ENCODE measurements around the gene KLF2. TPM values are rescaled to one million over a fixed set of nuclear protein-coding genes. Genes with fewer than 3 reads are reported as not detected.

KLF2 gene
- total and polyA plus RNA-seq, 10 of the 15 experiments (the other 5 are each of a cell fraction or from before 2014, with no cell fraction given): 0.16 to 13.7 (median 1.0) TPM

DNA sequence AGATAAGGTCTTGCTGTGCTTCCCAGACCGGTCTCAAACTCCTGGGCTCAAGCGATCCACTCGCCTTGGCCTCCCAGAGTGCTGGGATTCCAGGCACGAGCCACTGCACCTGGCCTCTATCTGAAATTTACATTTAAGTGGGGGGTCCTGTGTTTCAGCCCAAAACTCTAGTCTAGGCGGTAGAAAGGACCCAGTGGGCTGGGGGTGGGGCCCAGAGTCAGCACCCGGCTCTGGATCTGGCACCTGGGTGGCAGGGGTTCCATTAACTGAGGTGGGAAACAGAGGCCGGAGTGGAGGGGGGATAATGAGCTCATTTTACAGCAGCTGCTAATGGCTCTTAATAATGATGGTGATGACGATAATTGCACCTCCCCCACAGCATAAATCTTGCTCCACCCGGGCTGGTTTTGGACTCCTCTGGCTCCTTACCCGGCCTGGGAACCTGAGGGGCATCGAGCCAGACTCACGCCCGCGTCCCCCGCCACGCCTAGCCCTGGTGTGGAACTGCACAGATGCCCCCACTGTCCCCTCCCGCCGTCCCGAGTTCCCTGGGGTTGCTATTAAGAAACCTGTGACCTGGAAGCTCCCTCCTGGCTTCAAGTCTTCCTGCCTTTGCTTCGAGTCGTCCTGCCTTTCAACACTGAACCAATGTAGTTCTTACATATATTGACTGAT is 17.8 kb upstream of the KLF2 start:
- ATAC-seq (no peak), FAIRE-seq (no peak), DNase-seq (ENCODE audit: low read depth, low spot score) (no peak)
- POLR2A ChIA-PET: no interaction called here
- Histone ChIP-seq H3K27ac (ENCODE audit: control insufficient read depth, insufficient read depth) (no peak overlapping the region), H3K9me3 (replicated peaks; ENCODE audit: control insufficient read depth, insufficient read depth, low read length) (no peaks in the 10 kb centered on the region), H3K27me3 (replicated peaks in 1 of 2; ENCODE audit: control insufficient read depth in 2 of 2, insufficient read depth in 2 of 2, low read length in 1 of 2) (no peaks in the 10 kb centered on the region; a peak in 1 of 4 replicates), H3K79me2 (ENCODE audit: control insufficient read depth, insufficient read depth, low read length) (no peaks in the 10 kb centered on the region), H3K9ac (ENCODE audit: control insufficient read depth, insufficient read depth, low read length) (no peak overlapping the region), H3K4me3 (no peak overlapping the region), H3K4me1 (ENCODE audit: control insufficient read depth, insufficient read depth, low read length) (peaks cover 7% of the 10 kb centered on the region), H3K36me3 (ENCODE audit: control insufficient read depth in 2 of 2, insufficient read depth in 2 of 2, low read length in 1 of 2) (no peaks in the 10 kb centered on the region), H4K20me1 (ENCODE audit: control insufficient read depth, insufficient read depth) (no peaks in the 10 kb centered on the region), H3K4me2 (ENCODE audit: control insufficient read depth, insufficient read depth) (no peak overlapping the region), H2AFZ (ENCODE audit: control insufficient read depth, low read depth, low read length) (no peak overlapping the region)
- no TSS peak for BruUV-seq (replicated peaks)
- no peak for TF ChIP-seq PRDM15 (CRISPR knock-in tag; IDR thresholded peaks at IDR 0.05)
- no peak for TF ChIP-seq TCF12 (IDR thresholded peaks at IDR 0.05; ENCODE audit: low read depth, low read length)
- TF ChIP-seq SP1 (IDR thresholded peaks at IDR 0.05; ENCODE audit: low read depth, low read length): no peak
- no peak for TF ChIP-seq MTA3 (IDR thresholded peaks at IDR 0.05; ENCODE audit: borderline replicate concordance, low read length)
- no peak for TF ChIP-seq STAT1 (conservative IDR thresholded peaks at IDR 0.05)
- TF ChIP-seq BCLAF1 (IDR thresholded peaks at IDR 0.05): no peak
- no peak for TF ChIP-seq GATAD2B (conservative IDR thresholded peaks at IDR 0.05; ENCODE audit: low read depth)
- TF ChIP-seq POLR2A (IDR thresholded peaks at IDR 0.05; ENCODE audit: low read depth, low read length): no peak
- TF ChIP-seq CHD4 (IDR thresholded peaks at IDR 0.05): no peak
- no peak for TF ChIP-seq SREBF2 (IDR thresholded peaks at IDR 0.05; ENCODE audit: low read length)
- 55% methylated on average over 20 of the region's 21 CpGs for WGBS (ENCODE audit: insufficient coverage, insufficient replicate concordance, low lambda C conversion rate, missing lambda C conversion rate)
- CTCF ChIA-PET: no interaction called here
- intact Hi-C loops (cut with micrococcal nuclease; ENCODE audit: unreplicated experiment) (no loop called here), in situ Hi-C loops (cut with MboI) (no loop called here)
- SMC1A ChIA-PET (ENCODE audit: uncharacterized antibody, unreplicated experiment): interaction anchor here (1.8 kb wide), 1 partner anchor 21 kb away, joined by 5 read pairs; no protein-coding TSS in a partner anchor
- RAD21 ChIA-PET (ENCODE audit: unreplicated experiment): no interaction called here
